Bronchial epithelial cell (primary cell): ENCODE results near the gene CACNA2D3. TPM values are rescaled to one million over a fixed set of nuclear protein-coding genes. Genes with fewer than 3 reads are reported as not detected.

Source experiments
- DNase-seq: peaks from one replicate; pipeline ENCODE4 v3.0.0-alpha.2; 2010; ENCODE audit warnings: low read depth
- FAIRE-seq: peaks from 2 replicates; lab custom pipeline; 2011; peaks lifted over from hg19 to GRCh38; lab: Jason Lieb, UNC
- H3K27me3 ChIP-seq: 2 replicates; pipeline ENCODE4 v1.5.1; 2011; ENCODE audit warnings: low read length; ENCODE audit not compliant: control insufficient read depth, insufficient read depth
- H3K36me3 ChIP-seq: 2 replicates; pipeline ENCODE4 v1.5.1; 2011; ENCODE audit warnings: low read length; ENCODE audit not compliant: control insufficient read depth, insufficient read depth
- H3K4me3 ChIP-seq: 2 replicates; pipeline ENCODE4 v1.5.1; 2011; ENCODE audit warnings: mild to moderate bottlenecking, low read depth, low read length, control low read depth
- total RNA-seq: library from RNA; depleted of rRNA; stranded (reverse); fragments of >200 nt; gene quantifications from 2 replicates; pipeline ENCODE4 v1.2.1, GENCODE V29; 2014
- TF ChIP-seq, protein P1 (sequence below): IDR thresholded peaks from 2 replicates; pipeline ENCODE4 v1.5.1; 2011; ENCODE audit warnings: mild to moderate bottlenecking, moderate library complexity, low read length, control low read depth, inconsistent platforms; ENCODE audit not compliant: insufficient read depth, severe bottlenecking

Gene CACNA2D3
- total RNA-seq, 1 donor from 2014 or later: not detected

DNA sequence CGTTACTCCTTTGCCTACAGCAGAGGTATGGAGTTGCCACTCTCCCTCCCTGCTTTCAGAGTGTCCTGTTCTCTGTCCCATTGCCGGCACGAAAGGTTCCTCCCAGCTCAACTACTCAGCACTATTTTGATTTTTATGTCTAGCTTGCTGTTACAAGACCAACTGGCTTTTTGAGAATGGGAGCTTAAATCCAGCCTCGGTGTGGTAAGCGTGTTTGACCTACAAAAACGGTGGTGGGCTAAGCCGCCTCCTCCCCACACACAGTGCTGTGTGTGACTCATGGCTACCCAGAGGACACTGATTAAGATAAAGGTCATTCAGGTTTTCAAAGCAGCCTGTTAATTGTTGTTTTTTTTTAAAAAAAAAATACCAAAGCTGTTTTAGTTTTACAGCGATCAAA is 741.0 kb downstream of the CACNA2D3 start:
- FAIRE-seq (no peak), DNase-seq (no peak)
- H3K27me3 ChIP-seq: no peaks in the 10 kb centered on the region
- H3K4me3 ChIP-seq: no peak overlapping the region
- H3K36me3 ChIP-seq: no peaks in the 10 kb centered on the region
- TF ChIP-seq, protein P1, sequence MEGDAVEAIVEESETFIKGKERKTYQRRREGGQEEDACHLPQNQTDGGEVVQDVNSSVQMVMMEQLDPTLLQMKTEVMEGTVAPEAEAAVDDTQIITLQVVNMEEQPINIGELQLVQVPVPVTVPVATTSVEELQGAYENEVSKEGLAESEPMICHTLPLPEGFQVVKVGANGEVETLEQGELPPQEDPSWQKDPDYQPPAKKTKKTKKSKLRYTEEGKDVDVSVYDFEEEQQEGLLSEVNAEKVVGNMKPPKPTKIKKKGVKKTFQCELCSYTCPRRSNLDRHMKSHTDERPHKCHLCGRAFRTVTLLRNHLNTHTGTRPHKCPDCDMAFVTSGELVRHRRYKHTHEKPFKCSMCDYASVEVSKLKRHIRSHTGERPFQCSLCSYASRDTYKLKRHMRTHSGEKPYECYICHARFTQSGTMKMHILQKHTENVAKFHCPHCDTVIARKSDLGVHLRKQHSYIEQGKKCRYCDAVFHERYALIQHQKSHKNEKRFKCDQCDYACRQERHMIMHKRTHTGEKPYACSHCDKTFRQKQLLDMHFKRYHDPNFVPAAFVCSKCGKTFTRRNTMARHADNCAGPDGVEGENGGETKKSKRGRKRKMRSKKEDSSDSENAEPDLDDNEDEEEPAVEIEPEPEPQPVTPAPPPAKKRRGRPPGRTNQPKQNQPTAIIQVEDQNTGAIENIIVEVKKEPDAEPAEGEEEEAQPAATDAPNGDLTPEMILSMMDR: no peak

DNA sequence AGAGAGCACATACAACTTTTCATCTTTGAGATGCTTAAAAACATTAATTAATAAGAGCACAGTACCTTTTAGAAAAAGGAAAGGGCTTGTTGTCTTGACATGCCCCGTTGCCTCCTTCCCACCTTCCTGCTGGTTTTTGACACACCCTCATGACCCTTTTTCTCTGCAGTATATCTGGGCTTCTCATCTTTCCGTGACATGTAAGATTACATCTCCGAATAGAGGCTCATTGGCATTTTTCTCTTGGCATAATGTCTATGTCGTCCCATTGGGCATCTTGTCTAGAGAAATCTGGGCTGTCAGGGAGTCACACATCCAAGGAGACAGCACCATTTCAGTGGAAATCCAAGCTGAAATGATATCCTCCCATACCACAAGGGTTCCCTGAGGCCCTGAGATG is 741.4 kb downstream of the CACNA2D3 start:
- TF ChIP-seq, protein P1: no peak
- Histone ChIP-seq H3K4me3 (no peak overlapping the region), H3K27me3 (no peaks in the 10 kb centered on the region), H3K36me3 (no peaks in the 10 kb centered on the region)
- DNase-seq: no peak
- no peak for FAIRE-seq

DNA sequence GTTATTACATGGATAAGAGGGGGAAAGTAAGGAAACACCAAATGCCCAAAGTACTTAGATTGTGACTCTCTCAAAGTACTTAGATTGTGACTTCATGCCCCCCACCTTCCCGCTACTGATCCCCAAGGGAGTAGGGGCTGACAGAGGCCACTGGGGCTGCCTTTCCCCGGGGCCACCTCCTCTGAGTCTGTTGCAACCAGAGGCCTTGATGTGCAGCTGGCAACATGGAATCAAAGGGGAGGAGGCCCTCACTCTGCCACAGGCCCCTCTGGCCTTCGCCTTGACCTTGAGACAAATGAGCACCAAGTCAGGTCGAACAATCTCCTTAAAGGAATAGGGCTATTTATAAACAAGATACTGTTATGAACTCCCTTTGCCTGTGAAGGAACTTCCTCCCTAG is 743.0 kb downstream of the CACNA2D3 start:
- DNase-seq (no peak), FAIRE-seq (no peak)
- no peaks in the 10 kb centered on the region for H3K36me3 ChIP-seq
- TF ChIP-seq, protein P1: no peak
- H3K27me3 ChIP-seq: no peaks in the 10 kb centered on the region
- H3K4me3 ChIP-seq: no peak overlapping the region

DNA sequence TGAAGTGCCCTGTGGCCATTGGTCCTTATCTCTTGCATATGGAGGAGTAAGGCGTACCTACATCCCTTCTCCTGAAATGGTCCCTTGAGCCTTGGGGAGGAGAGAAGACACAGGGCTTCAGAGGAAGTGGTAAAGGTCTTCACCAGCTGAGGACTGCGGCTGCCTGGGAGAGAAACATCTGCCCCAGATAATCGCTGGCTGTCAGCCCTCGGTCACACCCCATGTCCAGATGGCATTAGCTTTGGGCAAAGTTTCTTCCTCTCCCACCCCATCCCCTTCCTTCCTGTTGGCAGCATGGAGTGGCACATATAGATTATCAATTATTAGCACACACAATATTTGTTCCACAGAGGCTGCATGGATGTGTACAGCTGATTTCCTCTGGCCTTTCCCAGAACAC is 743.9 kb downstream of the CACNA2D3 start:
- Histone ChIP-seq H3K36me3 (no peaks in the 10 kb centered on the region), H3K4me3 (no peak overlapping the region), H3K27me3 (no peaks in the 10 kb centered on the region)
- no peak for FAIRE-seq
- TF ChIP-seq, protein P1: no peak
- DNase-seq: no peak

DNA sequence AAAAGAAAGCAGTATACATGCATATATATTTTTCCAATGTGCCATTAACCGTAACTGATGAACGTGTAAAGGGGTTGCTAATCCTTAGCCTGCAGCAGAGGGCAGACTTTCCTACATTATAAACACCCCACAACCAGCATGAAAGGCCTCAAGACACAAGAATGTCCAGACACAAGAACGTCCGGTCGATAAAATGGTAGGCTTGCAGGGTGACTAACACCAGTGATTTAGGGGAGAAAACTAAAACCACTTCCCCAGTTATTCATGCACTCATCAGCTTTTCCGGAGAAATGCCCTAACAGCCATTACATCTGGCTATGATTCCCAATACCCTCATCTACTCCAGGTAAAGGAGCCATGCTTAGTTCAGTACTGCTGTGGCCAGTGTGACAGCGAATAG is 748.1 kb downstream of the CACNA2D3 start:
- TF ChIP-seq, protein P1: peak; percentile 58
- H3K4me3 ChIP-seq: no peak overlapping the region
- no peaks in the 10 kb centered on the region for H3K27me3 ChIP-seq
- FAIRE-seq: no peak
- peak; percentile 70 for DNase-seq
- no peaks in the 10 kb centered on the region for H3K36me3 ChIP-seq

DNA sequence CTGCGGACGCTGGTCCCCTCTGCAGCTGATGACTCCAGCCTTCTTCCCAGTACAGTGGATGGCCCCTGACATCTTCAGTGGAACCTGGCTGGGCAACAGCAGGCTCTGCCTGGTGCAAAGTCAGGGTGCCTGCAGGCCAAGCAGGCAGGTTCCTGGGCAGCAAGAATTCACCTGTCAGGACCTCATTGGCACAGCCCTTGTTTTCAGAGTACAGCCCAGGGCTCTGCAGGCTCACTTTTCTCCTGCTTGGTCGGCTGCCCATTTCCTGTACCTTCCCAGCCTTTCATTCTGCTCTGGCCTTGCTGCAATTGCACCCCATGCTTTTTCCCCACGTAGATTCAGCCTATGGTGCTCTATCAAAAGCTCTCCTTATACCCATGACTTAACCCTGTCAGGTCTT is 749.5 kb downstream of the CACNA2D3 start:
- TF ChIP-seq, protein P1: no peak
- Histone ChIP-seq H3K4me3 (no peak overlapping the region), H3K27me3 (no peaks in the 10 kb centered on the region), H3K36me3 (no peaks in the 10 kb centered on the region)
- DNase-seq (no peak), FAIRE-seq (no peak)
